Activated CD8-positive, alpha-beta memory T cell treated with anti-CD3 and anti-CD28 coated beads for 36 hours (primary cell): ENCODE results near the gene AUTS2. TPM values are rescaled to one million over a fixed set of nuclear protein-coding genes. Genes with fewer than 3 reads are reported as not detected.

Experiments used
- CTCF ChIA-PET: fragments of 350-600 bp; sonication (Branson Sonifier 250); formaldehyde crosslinking; loops from one replicate; lab custom pipeline; 2021; ENCODE audit warnings: antibody characterized with exemption; lab: Charles Lee
- POLR2A ChIA-PET: fragments of 350-600 bp; sonication (Branson Sonifier 250); formaldehyde crosslinking; loops from one replicate; lab custom pipeline; 2021; ENCODE audit warnings: antibody characterized with exemption; lab: Charles Lee
- total RNA-seq, 2 experiments: library from RNA; stranded (reverse); gene quantifications; one replicate each; pipeline ENCODE4 v1.2.3, GENCODE V29; 2021

Gene AUTS2
- total RNA-seq, 2 experiments from 2014 or later, result 3.4 to 3.5 TPM

DNA sequence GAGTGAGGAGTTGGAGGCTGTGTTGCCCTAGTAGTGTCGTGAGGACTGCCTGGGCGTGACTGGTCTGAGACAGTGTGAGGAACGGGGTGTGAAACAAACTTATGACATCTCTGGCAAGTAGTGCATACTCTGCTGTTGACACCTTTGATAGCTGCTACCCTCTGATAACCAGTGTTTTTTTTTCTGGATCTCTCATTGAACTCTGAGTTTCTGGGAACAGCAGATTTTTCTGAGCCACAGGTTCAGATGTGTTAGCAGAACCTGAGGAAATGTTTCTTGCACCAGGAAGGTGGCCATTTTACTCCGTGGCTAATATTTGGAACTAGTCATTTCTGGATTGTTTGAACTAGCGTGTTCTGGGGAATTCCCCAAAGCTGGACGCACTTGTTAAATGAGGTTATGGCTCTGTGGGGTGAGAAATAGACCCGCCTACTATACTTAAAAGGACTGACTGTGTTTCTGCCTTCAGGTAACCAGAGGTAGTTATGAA, 52.9 kb downstream of the AUTS2 start:
- CTCF ChIA-PET, result no interaction called here
- POLR2A ChIA-PET, result no interaction called here

DNA sequence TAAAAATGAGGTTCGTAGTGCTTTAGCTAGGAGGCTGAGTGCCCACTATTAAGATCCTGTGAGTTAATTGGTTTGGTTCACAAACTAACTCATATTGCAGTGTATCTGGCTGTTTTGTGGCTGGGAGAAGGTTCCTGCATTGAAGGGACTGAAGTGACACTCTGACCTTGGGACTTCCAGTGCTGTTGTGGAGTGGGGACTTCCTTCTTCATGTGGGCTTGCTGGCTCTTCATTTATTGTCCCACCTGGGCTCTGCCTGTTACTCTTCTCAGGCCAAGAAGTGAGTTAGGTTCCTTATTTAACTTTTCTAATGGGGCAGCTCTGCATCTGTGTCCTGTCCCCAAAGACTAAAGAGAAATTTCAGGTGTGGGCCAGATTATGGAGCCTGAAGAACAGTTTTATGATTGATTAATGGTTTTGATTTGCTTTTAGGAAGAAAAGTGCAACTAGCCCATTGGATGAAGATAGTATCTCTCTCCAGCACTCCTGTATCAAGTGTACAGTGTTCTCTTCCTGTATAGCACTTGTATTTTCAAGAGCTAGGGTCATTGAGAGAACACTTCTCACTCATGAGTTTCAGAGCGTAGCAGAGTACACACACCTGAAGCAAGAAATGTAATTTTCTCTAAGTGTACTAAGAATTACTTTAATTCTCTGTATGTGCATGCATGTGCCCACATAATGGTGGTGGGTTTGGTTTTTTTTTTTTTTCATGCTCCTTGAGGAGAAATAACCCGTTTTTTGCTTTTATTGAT, 54.8 kb downstream of the AUTS2 start:
- CTCF ChIA-PET, result no interaction called here
- POLR2A ChIA-PET, result no interaction called here

DNA sequence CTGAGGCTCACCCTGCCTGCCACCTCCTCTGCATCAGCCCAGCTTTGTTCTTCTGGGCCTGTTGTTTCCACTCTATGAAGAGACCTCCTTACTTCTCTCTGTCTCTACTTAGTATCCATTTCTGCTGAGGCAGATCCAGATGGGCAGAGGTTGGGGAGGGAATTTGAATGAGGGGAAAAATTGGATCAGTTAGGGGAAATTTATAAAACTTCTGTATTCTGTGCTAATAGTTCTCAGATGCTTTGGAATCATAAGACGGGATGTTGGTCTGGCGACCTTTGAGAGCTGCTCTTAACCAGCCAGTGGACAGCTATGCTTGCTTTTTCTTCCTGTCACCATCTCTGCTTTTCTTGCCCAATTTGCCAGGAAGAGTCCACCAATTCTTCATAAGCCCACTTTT, 55.5 kb downstream of the AUTS2 start:
- POLR2A ChIA-PET, result no interaction called here
- CTCF ChIA-PET, result interaction anchor here (0.6 kb wide), 1 partner anchor 126 kb away, joined by 3 read pairs; no protein-coding TSS in a partner anchor

DNA sequence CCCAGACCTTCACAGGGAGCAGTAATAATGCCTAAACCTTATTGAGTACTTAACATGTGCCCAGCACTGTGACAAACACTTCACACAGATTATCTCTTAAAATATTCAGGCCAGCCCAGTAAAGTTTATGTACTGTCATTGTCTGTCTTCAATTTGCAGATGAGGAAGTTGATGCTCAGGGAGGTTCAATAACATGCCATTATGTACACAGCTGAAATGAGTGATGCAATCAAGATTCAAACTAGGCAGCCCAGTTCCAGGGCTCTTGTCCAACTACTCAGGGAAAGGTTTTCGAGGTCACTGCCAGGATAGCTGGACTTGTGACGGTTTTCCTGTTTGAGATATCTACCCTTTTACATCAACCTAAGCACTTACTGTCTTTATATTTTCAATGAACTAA, 56.1 kb downstream of the AUTS2 start:
- POLR2A ChIA-PET, result no interaction called here

DNA sequence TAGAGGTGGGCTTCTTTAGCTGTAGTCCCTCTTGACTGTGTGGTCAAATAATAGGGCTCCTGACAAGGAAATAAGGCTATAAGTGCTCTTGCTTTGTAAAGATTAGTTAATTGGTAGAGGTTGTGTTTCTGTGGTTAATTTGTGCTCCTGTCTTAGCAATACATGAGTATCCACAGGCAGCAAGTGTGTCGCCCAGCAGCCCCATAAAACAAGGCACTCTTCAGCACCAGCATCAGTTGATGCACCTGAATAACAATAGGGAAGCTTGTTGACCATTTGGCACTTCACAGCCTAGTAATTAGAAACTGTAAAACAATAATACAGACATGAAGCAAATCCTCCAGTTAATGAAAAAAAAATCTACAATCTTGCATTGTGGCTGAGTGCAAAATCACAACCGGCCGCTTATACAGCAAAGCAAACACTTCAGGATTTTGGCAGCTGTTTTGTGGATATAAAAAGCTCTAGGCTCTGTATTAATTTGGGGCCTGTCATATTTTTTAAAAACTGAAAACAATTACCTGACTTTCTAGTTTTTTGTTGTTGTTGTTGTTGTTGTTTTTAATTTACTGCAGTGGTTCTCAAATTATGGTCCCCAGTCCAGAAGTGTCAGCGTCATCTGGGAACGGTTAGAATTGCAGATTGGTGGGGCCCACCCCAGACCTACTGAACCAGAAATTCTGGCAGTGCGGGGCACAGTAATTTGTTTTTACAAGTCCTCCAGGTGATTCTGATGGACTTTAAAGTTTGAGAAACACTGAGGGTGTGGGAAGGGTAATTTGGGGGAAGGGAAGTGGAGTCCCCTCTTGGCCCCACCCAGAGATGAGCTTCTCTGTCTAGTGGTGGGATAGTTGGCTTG, 56.8 kb downstream of the AUTS2 start:
- CTCF ChIA-PET, result no interaction called here
- POLR2A ChIA-PET, result no interaction called here

More for the DNA sequence above, 56.1 kb downstream of the AUTS2 start:
- CTCF ChIA-PET, result interaction anchor here (0.6 kb wide), 1 partner anchor 125 kb away, joined by 3 read pairs; no protein-coding TSS in a partner anchor

DNA sequence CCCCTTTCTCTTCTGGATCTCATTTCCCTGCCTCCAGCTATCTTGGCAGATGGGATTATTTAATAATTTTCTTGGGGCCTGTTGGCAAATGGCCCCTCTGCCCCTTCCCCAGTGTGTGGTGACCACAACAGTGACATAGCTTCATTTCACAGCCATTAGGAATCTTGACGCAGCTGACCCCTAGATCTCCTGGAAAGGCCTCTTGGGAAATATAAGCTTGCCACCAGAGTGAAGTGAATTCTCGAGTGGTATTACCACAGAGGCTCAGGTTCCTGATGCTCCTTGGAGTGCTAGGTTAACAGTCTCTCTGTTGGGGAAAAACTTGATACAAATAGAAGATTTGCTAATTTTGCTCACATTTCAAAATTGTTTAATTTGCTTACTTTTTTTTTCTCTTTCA, 57.8 kb downstream of the AUTS2 start:
- ChIA-PET CTCF (no interaction called here), POLR2A (no interaction called here)

DNA sequence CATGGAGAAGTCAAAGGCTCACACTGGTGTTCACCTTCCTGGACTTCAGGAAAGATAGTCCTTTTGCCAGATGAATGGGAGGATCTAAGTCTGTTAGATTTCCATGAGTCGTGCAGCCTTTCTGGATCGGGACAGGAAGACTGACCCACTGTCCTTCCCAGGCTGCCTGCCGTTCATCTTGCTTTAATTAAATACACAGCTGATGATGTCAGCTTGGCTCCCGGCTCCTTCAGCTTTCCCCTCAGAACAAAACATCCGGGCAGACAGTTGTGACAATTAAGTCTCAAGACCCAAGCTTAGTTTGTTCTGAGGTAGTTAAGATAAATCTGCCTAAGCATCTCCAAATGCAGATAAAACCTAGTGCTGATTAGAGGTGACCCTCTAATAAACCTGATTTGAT, 58.6 kb downstream of the AUTS2 start:
- POLR2A ChIA-PET, result no interaction called here
- CTCF ChIA-PET, result no interaction called here

DNA sequence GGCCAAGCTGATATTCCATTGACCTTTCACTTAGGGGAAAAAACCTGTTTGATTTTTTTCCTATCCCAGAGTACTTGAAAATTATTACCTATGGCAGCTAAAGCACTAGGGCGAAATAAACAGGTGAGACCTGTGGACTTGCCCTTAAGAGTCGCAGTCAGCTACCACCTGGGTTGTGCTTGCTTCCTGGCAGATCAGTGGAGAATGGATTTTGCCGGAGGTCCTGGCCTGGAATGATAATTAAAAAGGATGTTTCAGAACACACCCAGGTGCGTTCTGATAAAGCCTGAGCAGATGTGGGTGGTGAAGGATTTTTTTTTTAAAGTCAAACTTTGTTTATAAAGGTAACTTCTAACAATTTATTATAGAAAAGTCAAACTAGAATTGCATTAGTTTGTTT, 59.1 kb downstream of the AUTS2 start:
- ChIA-PET POLR2A (no interaction called here), CTCF (no interaction called here)

DNA sequence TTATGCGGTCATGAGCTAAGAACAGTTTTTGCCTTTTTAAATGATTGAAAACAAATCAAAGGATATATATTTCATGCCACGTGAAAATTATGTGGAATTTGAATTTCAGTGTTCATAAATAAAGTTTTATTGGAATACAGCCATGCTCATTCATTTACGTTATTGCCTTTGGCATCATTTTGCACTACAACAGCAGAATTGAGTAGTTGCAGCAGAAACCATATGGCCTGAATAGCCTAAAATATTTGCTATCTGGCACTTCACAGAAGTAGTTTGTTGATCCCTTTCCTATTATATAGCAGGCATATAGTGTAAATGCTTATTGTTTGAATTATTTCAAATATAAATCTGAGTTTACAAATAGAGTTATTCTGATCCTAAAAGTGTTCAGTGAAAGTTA, 59.7 kb downstream of the AUTS2 start:
- ChIA-PET CTCF (no interaction called here), POLR2A (no interaction called here)

DNA sequence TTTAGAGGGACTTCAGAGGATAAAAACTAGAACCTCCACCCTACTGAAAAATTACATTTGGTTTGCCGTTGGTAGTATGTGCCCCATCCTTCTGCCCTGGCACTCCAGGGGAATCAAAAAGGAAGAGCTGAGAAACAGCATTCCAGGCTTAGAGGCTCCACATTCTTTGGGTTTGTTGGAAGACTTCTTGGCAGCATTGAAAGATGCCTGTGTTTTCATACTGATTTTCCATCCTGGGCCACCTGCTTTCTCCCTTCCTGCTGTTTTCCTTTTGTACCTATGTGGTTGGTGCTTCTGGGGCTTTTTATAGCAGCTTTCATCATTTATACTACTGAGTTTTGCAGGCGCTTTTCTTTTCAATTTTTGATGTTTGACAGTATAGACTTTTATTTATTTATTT, 61.7 kb downstream of the AUTS2 start:
- ChIA-PET CTCF (no interaction called here), POLR2A (no interaction called here)

DNA sequence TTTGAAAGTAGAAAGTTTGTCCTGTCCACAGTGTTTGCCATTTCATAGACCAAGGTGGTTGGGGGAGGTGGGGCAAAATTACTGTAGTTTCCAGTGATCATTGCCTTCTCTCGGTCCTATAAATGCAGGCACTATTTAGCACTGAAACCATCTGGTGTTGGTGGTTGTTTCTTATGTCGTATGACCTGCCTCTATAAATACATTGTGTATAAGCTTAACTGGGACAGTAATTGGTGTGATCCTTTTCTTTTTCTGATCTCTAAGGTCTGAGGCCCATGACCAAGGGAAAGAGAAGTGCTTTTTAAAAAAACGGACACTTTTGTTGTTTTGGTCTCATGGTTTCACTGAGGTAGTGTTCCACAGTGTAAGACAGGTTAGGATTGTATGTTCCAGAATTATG, 63.1 kb downstream of the AUTS2 start:
- CTCF ChIA-PET, result no interaction called here
- POLR2A ChIA-PET, result no interaction called here

DNA sequence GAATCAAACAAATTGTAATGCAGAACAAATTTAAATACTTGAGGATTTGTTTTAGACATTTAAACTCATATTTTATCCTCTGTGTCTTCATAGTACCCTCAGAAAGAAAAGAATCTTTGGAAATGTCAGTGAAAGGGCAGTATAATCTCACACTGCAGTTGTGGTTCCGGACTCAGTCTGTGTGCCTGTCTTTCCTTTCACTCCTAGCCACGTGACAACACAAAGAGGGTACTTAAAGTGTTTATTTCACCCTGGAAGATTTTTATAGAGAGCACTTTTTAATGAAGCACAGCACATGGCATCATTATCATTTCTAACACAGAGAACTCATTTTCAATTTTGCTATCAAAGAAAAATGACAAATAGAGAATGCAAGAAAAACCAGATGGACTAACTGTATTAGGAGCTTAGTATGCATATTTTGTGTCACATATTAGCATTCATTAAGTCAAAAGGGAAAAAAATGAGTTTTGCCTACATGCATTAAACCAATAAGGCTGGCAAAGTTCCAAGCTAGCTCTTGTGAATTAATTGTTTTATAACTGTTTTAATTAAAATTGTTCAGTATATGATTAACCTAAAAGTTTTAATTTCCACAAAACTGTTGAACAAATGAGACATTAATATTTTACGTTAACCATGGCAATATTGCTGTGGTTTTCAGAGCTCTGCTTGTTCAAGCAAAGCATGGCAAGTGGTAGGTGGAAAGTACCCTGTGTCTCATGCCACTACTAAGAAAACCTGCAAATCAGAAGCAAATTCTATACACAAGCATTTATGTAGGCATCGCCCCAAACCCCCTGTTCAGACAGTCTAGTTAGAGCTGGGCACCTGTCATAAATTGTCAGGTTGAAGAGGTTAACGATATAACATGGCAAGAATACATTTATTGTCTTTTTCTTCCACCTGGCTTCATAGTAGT, 65.9 kb downstream of the AUTS2 start:
- POLR2A ChIA-PET, result no interaction called here
- CTCF ChIA-PET, result no interaction called here

DNA sequence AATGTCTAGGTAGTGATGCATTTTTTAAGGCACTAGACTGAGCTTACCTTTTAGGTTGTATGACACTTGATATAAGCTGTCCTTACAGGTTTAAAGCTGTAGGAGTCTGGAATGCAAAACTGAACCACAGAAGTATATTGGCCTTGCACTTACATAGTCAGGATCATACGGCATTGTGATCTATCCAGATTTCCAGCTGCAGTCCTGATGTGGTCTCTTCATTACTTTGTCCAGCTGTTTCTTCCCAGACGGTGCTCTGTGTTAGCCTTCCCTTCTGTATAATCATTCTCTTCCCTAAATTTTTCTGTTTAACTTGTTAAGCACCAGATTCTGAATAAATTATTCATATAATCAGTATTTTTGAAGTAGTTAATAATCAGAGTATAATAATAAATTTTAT, 67.1 kb downstream of the AUTS2 start:
- POLR2A ChIA-PET, result no interaction called here
- CTCF ChIA-PET, result no interaction called here

DNA sequence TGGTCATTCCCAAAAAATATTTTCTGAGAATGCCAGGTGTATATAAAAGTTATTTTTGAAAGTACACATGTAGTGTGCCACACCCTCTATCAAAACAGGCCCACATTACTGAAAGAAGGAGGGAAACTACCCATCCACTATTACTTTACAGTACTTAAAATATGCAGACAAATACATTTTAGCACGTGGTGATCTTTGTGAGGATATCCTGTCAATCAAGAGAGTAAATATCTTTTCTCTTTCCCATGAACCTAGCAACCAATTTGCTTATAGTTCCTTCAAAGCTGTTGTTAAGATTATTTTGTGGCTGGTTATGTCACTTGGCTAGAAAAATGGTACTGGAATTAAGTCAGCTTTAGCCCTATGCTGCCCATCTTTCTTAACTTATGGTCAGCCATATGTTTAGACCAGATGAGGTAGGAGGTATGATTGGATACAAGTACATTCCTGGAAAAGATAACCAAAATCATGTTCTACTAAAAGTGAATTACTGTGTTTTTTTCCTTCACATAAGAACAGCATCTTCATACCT, 70.1 kb downstream of the AUTS2 start:
- ChIA-PET CTCF (no interaction called here), POLR2A (no interaction called here)

DNA sequence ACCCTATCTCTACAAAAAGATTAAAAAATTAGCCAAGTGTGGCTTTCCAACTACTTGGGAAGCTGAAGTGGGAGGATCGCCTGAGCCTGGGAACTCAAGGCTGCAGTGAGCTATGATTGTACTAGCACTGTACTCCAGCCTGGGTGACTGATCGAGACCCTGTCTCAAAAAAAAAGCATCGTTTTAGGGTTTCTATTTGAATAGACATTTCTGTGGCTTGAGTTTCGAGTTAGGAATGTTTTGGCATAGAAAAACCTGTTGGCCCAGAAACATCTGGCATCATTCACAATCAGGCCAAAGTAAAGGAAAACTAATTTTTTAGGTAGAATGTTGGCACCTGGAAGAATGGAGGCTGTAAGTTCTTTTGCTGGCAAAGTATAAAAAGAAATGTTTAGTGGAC, 72.4 kb downstream of the AUTS2 start:
- CTCF ChIA-PET, result no interaction called here
- POLR2A ChIA-PET, result no interaction called here

DNA sequence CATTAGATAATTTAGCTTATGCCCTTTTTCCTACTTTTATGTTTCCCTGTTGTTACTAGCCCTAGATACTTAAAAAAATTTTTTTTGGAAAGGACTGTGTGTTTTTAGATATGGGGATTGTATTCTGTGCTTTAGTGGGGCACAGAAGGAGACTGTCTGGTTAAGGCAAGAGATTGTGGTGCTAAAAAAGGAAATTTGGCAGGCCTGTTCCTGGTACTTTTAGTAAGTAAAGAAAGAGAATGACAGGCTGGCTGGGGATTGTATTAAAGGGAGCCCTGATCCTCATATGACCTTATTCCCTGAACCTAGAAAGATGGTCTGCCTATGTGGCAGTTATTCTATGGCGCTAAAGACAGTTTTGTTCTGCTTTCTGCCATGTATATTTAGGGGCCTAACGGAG, 74.8 kb downstream of the AUTS2 start:
- ChIA-PET CTCF (no interaction called here), POLR2A (no interaction called here)

DNA sequence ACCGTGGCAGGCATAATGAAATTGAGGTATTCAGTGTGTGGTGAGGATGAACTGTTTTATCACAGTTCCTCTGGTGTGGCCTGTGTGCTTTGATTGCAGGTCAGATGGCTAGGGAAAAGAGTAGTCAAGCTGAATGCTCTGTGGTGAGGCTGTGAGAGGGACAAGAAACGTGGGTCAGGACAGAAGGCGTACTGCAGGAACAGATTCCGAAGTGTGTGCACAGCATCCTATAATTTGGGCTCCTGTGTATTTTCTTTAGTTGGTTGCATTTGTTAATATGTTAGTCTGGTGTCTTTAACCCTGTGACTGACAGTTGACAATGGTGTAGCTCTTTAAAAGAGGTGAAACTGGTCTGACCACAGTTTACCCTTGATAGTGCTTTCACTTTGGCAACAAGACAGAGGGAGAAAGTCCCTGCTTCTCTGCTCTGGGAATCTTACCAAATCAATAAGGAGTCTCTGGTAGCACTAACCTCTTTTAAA, 76.5 kb downstream of the AUTS2 start:
- ChIA-PET CTCF (no interaction called here), POLR2A (no interaction called here)

DNA sequence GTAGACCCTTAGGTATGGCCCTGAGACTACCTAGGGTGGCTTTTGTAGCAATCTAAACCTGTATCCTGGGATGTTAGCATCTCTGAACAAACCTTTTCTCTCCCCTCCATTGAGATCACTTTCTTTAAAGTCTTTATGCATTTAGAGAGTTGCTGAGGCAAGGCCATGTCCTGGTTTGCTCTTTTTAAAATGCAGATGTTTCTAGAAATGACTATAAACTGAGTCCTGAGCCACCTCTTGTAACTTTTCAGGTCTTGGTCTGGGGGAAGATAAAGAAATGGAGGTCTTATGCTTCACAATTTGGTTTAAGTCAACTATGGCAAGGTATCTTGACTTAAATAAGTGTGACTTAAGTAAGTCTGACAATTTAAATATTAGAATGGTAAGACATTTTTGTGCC, 78.0 kb downstream of the AUTS2 start:
- ChIA-PET CTCF (no interaction called here), POLR2A (no interaction called here)
